ENCODE data around the gene FMC1. TPM values are rescaled to one million over a fixed set of nuclear protein-coding genes. Genes with fewer than 3 reads are reported as not detected.
"Not testable (repeated sequence)": the region's sequence is repeated elsewhere in the genome, so short reads cannot be mapped to it uniquely, and the experiment has no call there.

The FMC1 gene
- total RNA-seq, 4 donors from 2014 or later, result 5.2 to 11.8 (median 7.8) TPM

DNA sequence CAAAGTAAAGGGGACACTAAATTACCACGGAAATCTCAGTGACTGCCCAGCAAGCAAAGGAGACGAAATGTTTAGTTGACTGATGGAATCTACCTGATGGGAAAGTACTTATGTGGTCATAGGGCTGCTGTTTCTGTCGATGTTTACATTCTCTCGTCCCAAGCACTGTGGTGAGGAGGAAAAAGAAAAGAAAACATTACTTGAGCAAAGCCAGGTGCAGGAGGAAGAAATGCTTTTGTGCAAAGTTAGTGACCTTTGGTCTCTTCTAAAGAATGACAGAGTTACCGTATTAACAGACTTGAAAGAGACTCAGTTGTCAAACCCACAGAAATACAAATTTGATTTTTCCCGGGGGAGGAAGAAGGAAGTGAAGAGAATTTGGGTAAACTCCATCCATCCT, 43.3 kb upstream of the FMC1 start:
- 84% methylated on average over 6 of the region's 6 CpGs for WGBS
- H3K27ac ChIP-seq, result no peak overlapping the region
- H3K27me3 ChIP-seq, result no peaks in the 10 kb centered on the region
- DNase-seq (ENCODE audit: low spot score in 2 of 2), result no peak
- no peak overlapping the region for H3K4me3 ChIP-seq
- TF ChIP-seq, protein P1, sequence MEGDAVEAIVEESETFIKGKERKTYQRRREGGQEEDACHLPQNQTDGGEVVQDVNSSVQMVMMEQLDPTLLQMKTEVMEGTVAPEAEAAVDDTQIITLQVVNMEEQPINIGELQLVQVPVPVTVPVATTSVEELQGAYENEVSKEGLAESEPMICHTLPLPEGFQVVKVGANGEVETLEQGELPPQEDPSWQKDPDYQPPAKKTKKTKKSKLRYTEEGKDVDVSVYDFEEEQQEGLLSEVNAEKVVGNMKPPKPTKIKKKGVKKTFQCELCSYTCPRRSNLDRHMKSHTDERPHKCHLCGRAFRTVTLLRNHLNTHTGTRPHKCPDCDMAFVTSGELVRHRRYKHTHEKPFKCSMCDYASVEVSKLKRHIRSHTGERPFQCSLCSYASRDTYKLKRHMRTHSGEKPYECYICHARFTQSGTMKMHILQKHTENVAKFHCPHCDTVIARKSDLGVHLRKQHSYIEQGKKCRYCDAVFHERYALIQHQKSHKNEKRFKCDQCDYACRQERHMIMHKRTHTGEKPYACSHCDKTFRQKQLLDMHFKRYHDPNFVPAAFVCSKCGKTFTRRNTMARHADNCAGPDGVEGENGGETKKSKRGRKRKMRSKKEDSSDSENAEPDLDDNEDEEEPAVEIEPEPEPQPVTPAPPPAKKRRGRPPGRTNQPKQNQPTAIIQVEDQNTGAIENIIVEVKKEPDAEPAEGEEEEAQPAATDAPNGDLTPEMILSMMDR (IDR thresholded peaks at IDR 0.05), result no peak
- peaks cover 67% of the 10 kb centered on the region for H3K36me3 ChIP-seq
- no peaks in the 10 kb centered on the region for H3K9me3 ChIP-seq
- H3K4me1 ChIP-seq, result no peaks in the 10 kb centered on the region

DNA sequence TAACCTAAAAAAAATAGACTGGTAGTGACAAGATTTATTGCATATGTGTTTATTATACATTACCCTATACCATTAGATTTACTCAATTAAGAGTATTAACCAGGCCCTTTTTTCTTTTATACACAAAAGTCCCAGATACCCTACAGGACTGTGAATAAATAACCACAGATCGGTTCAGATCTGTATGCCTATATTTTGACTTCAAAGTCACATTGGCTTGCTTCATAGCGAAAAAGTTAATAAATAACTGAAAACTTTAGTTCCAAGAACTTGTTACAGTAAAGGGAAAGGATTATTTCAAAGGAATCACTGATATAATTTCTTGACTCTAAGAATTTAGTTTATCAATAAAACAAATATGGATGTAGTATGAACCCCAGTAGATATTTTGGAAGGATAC, 41.8 kb upstream of the FMC1 start:
- DNase-seq (ENCODE audit: low spot score in 2 of 2), result no peak
- H3K4me1 ChIP-seq, result no peaks in the 10 kb centered on the region
- no peaks in the 10 kb centered on the region for H3K27me3 ChIP-seq
- peaks cover 52% of the 10 kb centered on the region for H3K36me3 ChIP-seq
- H3K27ac ChIP-seq, result no peak overlapping the region
- no peak for TF ChIP-seq EP300 (IDR thresholded peaks at IDR 0.05)
- TF ChIP-seq, protein P1 (IDR thresholded peaks at IDR 0.05), result no peak
- no peak overlapping the region for H3K4me3 ChIP-seq
- 98% methylated on average over 2 of the region's 2 CpGs for WGBS
- no peaks in the 10 kb centered on the region for H3K9me3 ChIP-seq

DNA sequence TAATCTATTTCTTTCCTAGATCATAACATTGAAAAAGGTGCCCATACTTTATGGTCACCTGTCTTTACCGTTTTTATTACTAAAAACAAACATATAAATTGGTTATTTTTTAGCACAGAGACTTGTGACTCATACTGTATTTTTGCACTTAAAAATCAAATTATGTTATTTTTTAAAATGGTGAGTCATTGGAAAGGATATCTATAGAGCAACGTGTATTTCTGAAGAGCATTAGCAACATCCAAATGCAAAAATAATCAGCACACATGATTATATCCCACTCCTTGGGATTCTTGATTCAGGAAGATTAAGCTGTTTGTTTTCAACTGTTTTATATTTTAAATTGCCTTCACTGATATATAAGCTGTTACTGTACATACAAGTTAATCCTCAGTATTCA, 40.7 kb upstream of the FMC1 start:
- no peaks in the 10 kb centered on the region for H3K27me3 ChIP-seq
- TF ChIP-seq EP300 (IDR thresholded peaks at IDR 0.05), result no peak
- TF ChIP-seq POLR2AphosphoS5 (IDR thresholded peaks at IDR 0.05), result no peak
- TF ChIP-seq, protein P1 (IDR thresholded peaks at IDR 0.05), result no peak
- no peak for TF ChIP-seq POLR2A (IDR thresholded peaks at IDR 0.05)
- H3K9me3 ChIP-seq, result no peaks in the 10 kb centered on the region
- 98% methylated on average over 2 of the region's 2 CpGs for WGBS
- peaks cover 42% of the 10 kb centered on the region for H3K36me3 ChIP-seq
- no peak overlapping the region for H3K4me3 ChIP-seq
- H3K4me1 ChIP-seq, result no peaks in the 10 kb centered on the region
- no peak overlapping the region for H3K27ac ChIP-seq
- DNase-seq (ENCODE audit: low spot score in 2 of 2), result no peak

DNA sequence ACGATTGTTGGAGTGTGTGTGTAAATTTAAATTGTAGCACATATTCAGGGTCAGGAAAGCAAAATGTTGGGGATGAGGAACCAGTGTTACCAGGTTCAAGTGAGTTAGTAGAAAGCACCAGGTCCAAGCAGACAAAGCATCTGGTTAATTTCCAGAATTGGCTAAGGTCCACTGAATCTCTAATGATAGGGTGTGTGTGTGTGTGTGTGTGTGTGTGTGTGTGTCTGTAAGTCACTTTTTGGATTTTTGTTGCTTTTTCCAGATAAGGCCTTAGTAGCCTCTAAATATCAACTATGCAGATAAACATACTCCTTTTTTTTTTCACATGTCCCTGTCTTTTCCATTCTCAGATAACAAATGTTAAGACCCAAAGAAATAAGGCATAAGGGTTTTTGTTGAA, 36.6 kb upstream of the FMC1 start:
- peaks cover 26% of the 10 kb centered on the region for H3K36me3 ChIP-seq
- no peak overlapping the region for H3K27ac ChIP-seq
- no peaks in the 10 kb centered on the region for H3K27me3 ChIP-seq
- no peak for TF ChIP-seq EP300 (IDR thresholded peaks at IDR 0.05)
- no peak for DNase-seq (ENCODE audit: low spot score in 2 of 2)
- H3K4me3 ChIP-seq, result no peak overlapping the region
- 85% methylated on average over 1 of the region's 1 CpG for WGBS
- no peaks in the 10 kb centered on the region for H3K9me3 ChIP-seq
- no peaks in the 10 kb centered on the region for H3K4me1 ChIP-seq

DNA sequence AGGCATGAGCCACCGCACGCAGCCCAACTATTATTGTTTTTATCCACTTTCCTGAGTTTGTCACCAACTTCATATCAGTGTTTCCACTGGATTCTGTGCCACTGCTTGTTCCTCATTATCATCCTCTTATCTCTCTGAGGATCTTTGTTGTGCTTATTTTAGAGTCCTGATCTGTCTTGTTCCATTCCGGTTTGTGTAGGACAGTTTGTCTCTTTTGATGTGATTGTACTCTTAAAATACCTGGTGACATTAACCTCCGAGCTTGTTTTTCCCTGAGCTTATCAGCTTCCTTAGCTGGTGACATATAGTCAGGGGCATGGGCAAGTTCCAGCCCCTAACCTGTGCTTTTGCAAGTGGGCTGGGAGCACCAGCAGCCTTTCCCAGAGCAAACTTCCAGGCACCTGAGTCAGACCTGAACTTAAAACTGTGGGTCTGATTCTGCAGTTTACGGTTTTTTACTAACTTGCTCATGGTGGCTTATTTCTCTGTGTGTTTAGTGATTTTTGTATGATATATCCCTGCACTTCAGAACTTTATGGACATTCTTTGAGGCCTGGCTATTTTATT, 23.1 kb upstream of the FMC1 start:
- H3K27me3 ChIP-seq, result no peaks in the 10 kb centered on the region
- H3K36me3 ChIP-seq, result no peaks in the 10 kb centered on the region
- H3K4me3 ChIP-seq, result no peak overlapping the region
- WGBS, result 67% methylated on average over 5 of the region's 5 CpGs
- H3K4me1 ChIP-seq, result no peaks in the 10 kb centered on the region
- no peak for TF ChIP-seq POLR2AphosphoS5 (IDR thresholded peaks at IDR 0.05)
- no peak for TF ChIP-seq POLR2A (IDR thresholded peaks at IDR 0.05)
- TF ChIP-seq, protein P1 (IDR thresholded peaks at IDR 0.05), result no peak
- TF ChIP-seq EP300 (IDR thresholded peaks at IDR 0.05), result no peak
- no peak for DNase-seq (ENCODE audit: low spot score in 2 of 2)
- no peaks in the 10 kb centered on the region for H3K9me3 ChIP-seq
- no peak overlapping the region for H3K27ac ChIP-seq

DNA sequence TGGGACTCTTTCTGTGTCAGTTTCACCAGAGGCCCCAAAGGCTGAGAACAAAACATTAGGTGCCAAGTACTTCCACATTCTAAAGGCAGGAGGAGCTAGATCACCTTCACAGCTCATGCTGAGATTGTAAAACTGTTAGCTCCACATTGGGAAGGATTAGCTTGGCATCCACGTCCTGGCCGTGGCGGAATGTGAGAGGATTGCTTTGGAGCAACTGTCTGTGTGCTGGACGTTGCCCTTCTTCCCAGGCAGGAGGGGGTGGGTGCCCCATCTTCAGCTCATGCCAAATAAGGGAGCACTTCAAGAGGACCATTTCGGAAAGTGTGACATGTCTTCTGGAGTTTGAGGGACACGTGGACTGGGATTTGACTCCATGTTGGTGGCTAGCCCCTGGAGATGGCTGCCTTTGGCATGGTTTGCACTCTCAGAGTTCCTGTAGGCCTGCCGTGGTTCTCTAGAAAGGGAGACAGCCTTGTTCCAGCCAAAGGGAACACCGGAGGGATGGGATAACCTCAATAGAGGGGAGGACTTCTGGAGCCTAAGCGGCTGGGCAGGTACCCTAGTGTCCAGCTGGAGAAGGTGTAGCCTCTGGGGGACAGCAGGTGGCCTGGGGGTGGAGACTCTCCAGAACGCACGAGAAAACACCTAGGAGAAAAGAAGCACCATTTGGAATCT, 19.9 kb upstream of the FMC1 start:
- 67% methylated on average over 11 of the region's 11 CpGs for WGBS
- no peaks in the 10 kb centered on the region for H3K9me3 ChIP-seq
- no peak for DNase-seq (ENCODE audit: low spot score in 2 of 2)
- H3K4me1 ChIP-seq, result no peaks in the 10 kb centered on the region
- H3K27ac ChIP-seq, result no peak overlapping the region
- no peaks in the 10 kb centered on the region for H3K27me3 ChIP-seq
- no peak overlapping the region for H3K4me3 ChIP-seq
- no peak for TF ChIP-seq EP300 (IDR thresholded peaks at IDR 0.05)
- no peak for TF ChIP-seq POLR2A (IDR thresholded peaks at IDR 0.05)
- TF ChIP-seq, protein P1 (IDR thresholded peaks at IDR 0.05), result peak in 1 of 2 donors; percentile 24
- TF ChIP-seq POLR2AphosphoS5 (IDR thresholded peaks at IDR 0.05), result no peak
- no peaks in the 10 kb centered on the region for H3K36me3 ChIP-seq

DNA sequence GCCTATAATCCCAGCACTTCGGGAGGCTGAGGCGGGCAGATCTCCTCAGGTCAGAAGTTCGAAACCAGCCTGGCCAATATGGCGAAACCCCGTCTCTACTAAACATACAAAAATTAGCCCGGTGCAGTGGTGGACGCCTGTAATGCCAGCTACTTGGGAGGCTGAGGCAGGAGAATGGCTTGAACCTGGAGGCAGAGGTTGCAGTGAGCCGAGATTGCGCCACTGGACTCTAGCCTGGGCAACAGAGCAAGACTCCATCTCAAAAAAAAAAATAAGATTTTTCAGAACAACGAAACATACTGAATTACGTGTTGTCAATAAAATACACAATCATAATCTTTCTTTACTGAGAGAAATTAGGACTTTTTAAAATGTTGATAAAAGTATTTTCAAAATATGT, 16.4 kb upstream of the FMC1 start:
- WGBS, result 95% methylated on average over 11 of the region's 11 CpGs
- not testable (repeated sequence) for H3K4me3 ChIP-seq; H3K4me1 ChIP-seq; H3K27me3 ChIP-seq; DNase-seq (ENCODE audit: low spot score in 2 of 2); H3K9me3 ChIP-seq; H3K27ac ChIP-seq; H3K36me3 ChIP-seq

Data from suprapubic skin (tissue), 4 donors.